Immature natural killer cell (primary cell): ENCODE measurements around the gene MT2A. TPM values are rescaled to one million over a fixed set of nuclear protein-coding genes. Genes with fewer than 3 reads are reported as not detected.

Source experiments
- DNase-seq, 3 donors: peaks; one replicate each; pipeline ENCODE4 v3.0.0; 2022; ENCODE audit warnings: mixed read lengths in 1 of 3
- H3K27ac Mint-ChIP-seq, 6 donors: one replicate each; pipeline ENCODE4 v1.8.0; 2020; ENCODE audit warnings: mixed read lengths in 6 of 6, mild to moderate bottlenecking in 5 of 6, inconsistent platforms in 4 of 6, moderate library complexity in 3 of 6
- H3K27me3 Mint-ChIP-seq, 3 donors: one replicate each; pipeline ENCODE4 v1.8.0; 2020 to 2021; ENCODE audit warnings: low read depth in 3 of 3, mild to moderate bottlenecking in 3 of 3, mixed read lengths in 3 of 3, moderate library complexity in 3 of 3, inconsistent platforms in 1 of 3
- H3K36me3 Mint-ChIP-seq, 3 donors: one replicate each; pipeline ENCODE4 v1.8.0; 2020; ENCODE audit warnings: mixed read lengths in 3 of 3, inconsistent platforms in 2 of 3, mild to moderate bottlenecking in 2 of 3
- H3K4me1 Mint-ChIP-seq, 2 donors: one replicate each; pipeline ENCODE4 v1.8.0; 2020; ENCODE audit warnings: inconsistent platforms in 2 of 2, mild to moderate bottlenecking in 2 of 2, mixed read lengths in 2 of 2, moderate library complexity in 1 of 2
- H3K4me3 Mint-ChIP-seq, 5 donors: one replicate each; pipeline ENCODE4 v1.8.0; 2020; ENCODE audit warnings: mild to moderate bottlenecking in 5 of 5, mixed read lengths in 5 of 5, inconsistent platforms in 3 of 5, moderate library complexity in 3 of 5
- H3K9me3 Mint-ChIP-seq, 6 donors: one replicate each; pipeline ENCODE4 v1.8.0; 2020; ENCODE audit warnings: mild to moderate bottlenecking in 6 of 6, mixed read lengths in 6 of 6, inconsistent platforms in 4 of 6, moderate library complexity in 3 of 6
- polyA plus RNA-seq, 3 donors: library from polyadenylated mRNA; unstranded; fragments of 300-500 nt; fragmentation: Illumina TruSeq; gene quantifications; one replicate each; pipeline ENCODE4 v1.2.3, GENCODE V29; 2021

MT2A gene
- polyA plus RNA-seq, 3 donors from 2014 or later = 139 to 321 (median 313) TPM

- H3K36me3 Mint-ChIP-seq = no peaks in the 10 kb centered on the region
- H3K4me3 Mint-ChIP-seq = peak overlapping the region; percentile 51 to 75 (median 70)
- H3K9me3 Mint-ChIP-seq = no peaks in the 10 kb centered on the region
- H3K4me1 Mint-ChIP-seq = peaks cover 52 to 53% of the 10 kb centered on the region in 2 donors
- peak overlapping the region; percentile 83 to 97 (median 92) for H3K27ac Mint-ChIP-seq
- peaks cover 2 to 19% (median 9%) of the 10 kb centered on the region in 3 donors for H3K27me3 Mint-ChIP-seq
- DNase-seq = no peak
These were observed 1.8 kb upstream of the MT2A start for GRCh38 chr16:56606476-56607108.

GRCh38 chr16:56607109-56607618 is 1.2 kb upstream of the MT2A start:
- no peaks in the 10 kb centered on the region for H3K9me3 Mint-ChIP-seq
- peak; percentile 29 to 46 (median 46) for DNase-seq
- H3K4me3 Mint-ChIP-seq = peak overlapping the region; percentile 64 to 97 (median 72)
- peak overlapping the region; percentile 83 to 97 (median 92) for H3K27ac Mint-ChIP-seq
- no peaks in the 10 kb centered on the region for H3K36me3 Mint-ChIP-seq
- H3K4me1 Mint-ChIP-seq = peaks cover 53 to 55% of the 10 kb centered on the region in 2 donors
- peaks cover 2 to 19% (median 8%) of the 10 kb centered on the region in 3 donors for H3K27me3 Mint-ChIP-seq

- H3K9me3 Mint-ChIP-seq = no peaks in the 10 kb centered on the region
- H3K36me3 Mint-ChIP-seq = no peaks in the 10 kb centered on the region
- peaks cover 2 to 19% (median 7%) of the 10 kb centered on the region in 3 donors for H3K27me3 Mint-ChIP-seq
- peak overlapping the region; percentile 83 to 97 (median 92) for H3K27ac Mint-ChIP-seq
- no peak for DNase-seq
- H3K4me3 Mint-ChIP-seq = peak overlapping the region; percentile 72 to 99 (median 75)
- H3K4me1 Mint-ChIP-seq = peaks cover 53 to 55% of the 10 kb centered on the region in 2 donors
These were observed 725 bp upstream of the MT2A start for GRCh38 chr16:56607675-56608042.

GRCh38 chr16:56608876-56609462 is 585 bp downstream of the MT2A start:
- H3K4me3 Mint-ChIP-seq = peak overlapping the region; percentile 92 to 100 (median 97)
- no peaks in the 10 kb centered on the region for H3K36me3 Mint-ChIP-seq
- H3K27me3 Mint-ChIP-seq = peaks cover 2 to 19% (median 5%) of the 10 kb centered on the region in 3 donors
- H3K4me1 Mint-ChIP-seq = peaks cover 53 to 55% of the 10 kb centered on the region in 2 donors
- DNase-seq = peak in 1 of 3 donors; percentile 7
- peak overlapping the region; percentile 88 to 97 (median 94) for H3K27ac Mint-ChIP-seq
- no peaks in the 10 kb centered on the region for H3K9me3 Mint-ChIP-seq

GRCh38 chr16:56609463-56609921 is 1.1 kb downstream of the MT2A start:
- Mint-ChIP-seq H3K27ac (peak overlapping the region; percentile 88 to 97 (median 94)), H3K36me3 (no peaks in the 10 kb centered on the region), H3K4me1 (peaks cover 53 to 55% of the 10 kb centered on the region in 2 donors), H3K4me3 (peak overlapping the region; percentile 92 to 100 (median 97)), H3K9me3 (no peaks in the 10 kb centered on the region), H3K27me3 (peaks cover 2 to 19% (median 5%) of the 10 kb centered on the region in 3 donors)
- peak; percentile 73 to 78 (median 77) for DNase-seq

- Mint-ChIP-seq H3K36me3 (no peaks in the 10 kb centered on the region), H3K27me3 (peaks cover 2 to 19% (median 5%) of the 10 kb centered on the region in 3 donors), H3K4me1 (peaks cover 53 to 55% of the 10 kb centered on the region in 2 donors), H3K27ac (peak overlapping the region; percentile 88 to 97 (median 94)), H3K4me3 (peak overlapping the region; percentile 92 to 100 (median 97)), H3K9me3 (no peaks in the 10 kb centered on the region)
- DNase-seq = peak; percentile 43 to 71 (median 62)
These were observed 1.7 kb downstream of the MT2A start for GRCh38 chr16:56610017-56610608.

GRCh38 chr16:56610609-56611111 is 2.3 kb downstream of the MT2A start:
- H3K4me1 Mint-ChIP-seq = peaks cover 53 to 55% of the 10 kb centered on the region in 2 donors
- no peaks in the 10 kb centered on the region for H3K9me3 Mint-ChIP-seq
- no peak for DNase-seq
- no peaks in the 10 kb centered on the region for H3K36me3 Mint-ChIP-seq
- peaks cover 2 to 19% (median 5%) of the 10 kb centered on the region in 3 donors for H3K27me3 Mint-ChIP-seq
- peak overlapping the region; percentile 92 to 100 (median 97) for H3K4me3 Mint-ChIP-seq
- H3K27ac Mint-ChIP-seq = peak overlapping the region; percentile 88 to 97 (median 94)

- Mint-ChIP-seq H3K4me3 (peak overlapping the region in 4 of 5 donors; percentile 5 to 61 (median 24)), H3K9me3 (no peaks in the 10 kb centered on the region), H3K27ac (peak overlapping the region; percentile 88 to 97 (median 94)), H3K4me1 (peaks cover 51 to 52% of the 10 kb centered on the region in 2 donors), H3K36me3 (no peaks in the 10 kb centered on the region), H3K27me3 (peaks cover 2 to 19% (median 5%) of the 10 kb centered on the region in 3 donors)
- no peak for DNase-seq
These were observed 3.0 kb downstream of the MT2A start for GRCh38 chr16:56611281-56611833.

GRCh38 chr16:56613706-56614105 is 5.3 kb downstream of the MT2A start:
- H3K9me3 Mint-ChIP-seq = no peaks in the 10 kb centered on the region
- peaks cover 8 to 14% (median 13%) of the 10 kb centered on the region in 3 donors for H3K27me3 Mint-ChIP-seq
- peaks cover 40 to 41% of the 10 kb centered on the region in 2 donors for H3K4me1 Mint-ChIP-seq
- H3K36me3 Mint-ChIP-seq = no peaks in the 10 kb centered on the region
- H3K27ac Mint-ChIP-seq = peak overlapping the region in 1 of 6 donors; percentile 13
- no peak for DNase-seq
- no peak overlapping the region for H3K4me3 Mint-ChIP-seq

- Mint-ChIP-seq H3K4me1 (peaks cover 31 to 33% of the 10 kb centered on the region in 2 donors), H3K27ac (no peak overlapping the region), H3K36me3 (no peaks in the 10 kb centered on the region), H3K9me3 (no peaks in the 10 kb centered on the region), H3K4me3 (no peak overlapping the region), H3K27me3 (peaks cover 8 to 16% (median 9%) of the 10 kb centered on the region in 3 donors)
- no peak for DNase-seq
These were observed 6.2 kb downstream of the MT2A start for GRCh38 chr16:56614549-56614991.

- H3K36me3 Mint-ChIP-seq = no peaks in the 10 kb centered on the region
- H3K4me3 Mint-ChIP-seq = no peak overlapping the region
- DNase-seq = no peak
- peaks cover 2 to 19% (median 8%) of the 10 kb centered on the region in 3 donors for H3K27me3 Mint-ChIP-seq
- no peak overlapping the region for H3K27ac Mint-ChIP-seq
- peaks cover 23 to 25% of the 10 kb centered on the region in 2 donors for H3K4me1 Mint-ChIP-seq
- no peaks in the 10 kb centered on the region for H3K9me3 Mint-ChIP-seq
These were observed 7.0 kb downstream of the MT2A start for GRCh38 chr16:56615353-56615752.

GRCh38 chr16:56616608-56617211 is 8.3 kb downstream of the MT2A start:
- DNase-seq = no peak
- peak overlapping the region in 4 of 5 donors; percentile 28 to 69 (median 44) for H3K4me3 Mint-ChIP-seq
- H3K9me3 Mint-ChIP-seq = no peaks in the 10 kb centered on the region
- peak overlapping the region in 1 of 6 donors; percentile 34 for H3K27ac Mint-ChIP-seq
- H3K4me1 Mint-ChIP-seq = peaks cover 10 to 11% of the 10 kb centered on the region in 2 donors
- H3K27me3 Mint-ChIP-seq = peaks cover 0 to 19% (median 10%) of the 10 kb centered on the region in 3 donors
- no peaks in the 10 kb centered on the region for H3K36me3 Mint-ChIP-seq
